GM23338 (cell line): Measurements from ENCODE around the gene CETP. TPM values are rescaled to one million over a fixed set of nuclear protein-coding genes. Genes with fewer than 3 reads are reported as not detected.

Experiments
- ATAC-seq: fragments of 200-7000 bp; cut with Tn5 transposase; 3 replicates; pipeline ENCODE4 v1.9.1; 2020
- DNase-seq: peaks from one replicate; pipeline ENCODE4 v3.0.0-alpha.2; 2015; ENCODE audit warnings: low spot score
- H2AFZ ChIP-seq: fragments of 200-600 bp; sonication (generic); 2 replicates; pipeline ENCODE4 v1.8.0; 2016; ENCODE audit warnings: antibody characterized with exemption, mild to moderate bottlenecking, moderate library complexity
- H3F3A ChIP-seq: fragments of 200-600 bp; sonication (generic); replicated peaks from 2 replicates; pipeline ENCODE4 v1.8.0; 2017; ENCODE audit warnings: antibody characterized with exemption, mixed run types, low read depth
- H3K27ac ChIP-seq: fragments of 200-600 bp; sonication (generic); 2 replicates; pipeline ENCODE4 v1.6.1; 2016; ENCODE audit warnings: low read depth
- H3K27me3 ChIP-seq: fragments of 200-600 bp; sonication (generic); 2 replicates; pipeline ENCODE4 v1.8.0; 2016; ENCODE audit warnings: mild to moderate bottlenecking, mixed run types, moderate library complexity; ENCODE audit not compliant: insufficient read depth
- H3K36me3 ChIP-seq: fragments of 200-600 bp; sonication (generic); 2 replicates; pipeline ENCODE4 v1.8.0; 2016; ENCODE audit warnings: mild to moderate bottlenecking; ENCODE audit not compliant: insufficient read depth
- H3K4me1 ChIP-seq: fragments of 200-600 bp; sonication (generic); 2 replicates; pipeline ENCODE4 v1.8.0; 2016; ENCODE audit warnings: mild to moderate bottlenecking, moderate library complexity; ENCODE audit not compliant: insufficient read depth
- H3K4me2 ChIP-seq: fragments of 200-600 bp; sonication (generic); 2 replicates; pipeline ENCODE4 v1.7.1; 2017; ENCODE audit warnings: mixed run types
- H3K4me3 ChIP-seq: fragments of 200-600 bp; sonication (generic); 2 replicates; pipeline ENCODE4 v1.6.1; 2016; ENCODE audit warnings: mixed run types
- H3K79me2 ChIP-seq: fragments of 200-600 bp; sonication (generic); replicated peaks from 2 replicates; pipeline ENCODE4 v1.8.0; 2017; ENCODE audit warnings: mild to moderate bottlenecking; ENCODE audit not compliant: insufficient read depth
- H3K9me2 ChIP-seq: fragments of 200-600 bp; sonication (generic); 2 replicates; pipeline ENCODE4 v1.8.0; 2017; ENCODE audit not compliant: insufficient read depth
- H4K20me1 ChIP-seq: fragments of 200-600 bp; sonication (generic); replicated peaks from 2 replicates; pipeline ENCODE4 v1.8.0; 2017; ENCODE audit warnings: mild to moderate bottlenecking; ENCODE audit not compliant: insufficient read depth
- H3K27ac Mint-ChIP-seq: 2 replicates; pipeline ENCODE4 v1.8.0; 2020; ENCODE audit warnings: inconsistent platforms, mild to moderate bottlenecking, moderate library complexity, mixed read lengths
- H3K27me3 Mint-ChIP-seq: 3 replicates; pipeline ENCODE4 v1.8.0; 2022; ENCODE audit warnings: low read depth, mild to moderate bottlenecking, moderate library complexity, mixed read lengths, inconsistent platforms; ENCODE audit not compliant: insufficient read depth, poor library complexity
- H3K36me3 Mint-ChIP-seq: 3 replicates; pipeline ENCODE4 v1.8.0; 2021; ENCODE audit warnings: low read depth, mild to moderate bottlenecking, inconsistent platforms, moderate library complexity, mixed read lengths
- H3K4me1 Mint-ChIP-seq: 3 replicates; pipeline ENCODE4 v1.8.0; 2020; ENCODE audit warnings: mild to moderate bottlenecking, inconsistent platforms, mixed read lengths
- H3K4me3 Mint-ChIP-seq: 3 replicates; pipeline ENCODE4 v1.8.0; 2021; ENCODE audit warnings: moderate library complexity, mild to moderate bottlenecking, inconsistent platforms, mixed read lengths
- H3K9me3 Mint-ChIP-seq: 3 replicates; pipeline ENCODE4 v1.8.0; 2020; ENCODE audit warnings: moderate library complexity, mild to moderate bottlenecking, inconsistent platforms, mixed read lengths
- CREB1 ChIP-seq: fragments of 250-450 bp; sonication (Bioruptor Pico); IDR thresholded peaks from 2 replicates; pipeline ENCODE4 v1.5.0; 2020; ENCODE audit warnings: low read depth, mild to moderate bottlenecking, moderate library complexity
- CTCF ChIP-seq, 2 experiments: fragments of 200-600 bp in 1 of 2; sonication (generic) in 1 of 2; conservative IDR thresholded peaks; 2 replicates each; pipeline versions ENCODE4 v1.5.1 to v1.6.1; 2016 to 2017; ENCODE audit warnings: antibody characterized with exemption in 2 of 2, low read depth in 2 of 2, mild to moderate bottlenecking in 2 of 2, moderate library complexity in 1 of 2
- EZH2 ChIP-seq: fragments of 200-600 bp; sonication (generic); IDR thresholded peaks from one replicate; pipeline ENCODE4 v1.8.0; 2017; ENCODE audit warnings: antibody characterized with exemption, mild to moderate bottlenecking, low read depth; ENCODE audit not compliant: unreplicated experiment
- EZH2phosphoT487 ChIP-seq: fragments of 200-600 bp; sonication (generic); IDR thresholded peaks from one replicate; pipeline ENCODE4 v1.8.1; 2018; ENCODE audit warnings: antibody characterized with exemption; ENCODE audit not compliant: unreplicated experiment
- JUNB ChIP-seq: IDR thresholded peaks from one replicate; pipeline ENCODE4 v1.6.1; 2016; ENCODE audit warnings: antibody characterized with exemption; ENCODE audit not compliant: unreplicated experiment
- NANOG ChIP-seq: IDR thresholded peaks from 2 replicates; pipeline ENCODE4 v1.6.1; 2016; ENCODE audit warnings: antibody characterized with exemption, borderline replicate concordance
- POLR2AphosphoS5 ChIP-seq: IDR thresholded peaks from 2 replicates; pipeline ENCODE4 v1.6.1; 2016; ENCODE audit warnings: antibody characterized with exemption, low read depth
- STAT1 ChIP-seq: IDR thresholded peaks from one replicate; pipeline ENCODE4 v1.6.1; 2016; ENCODE audit warnings: antibody characterized with exemption; ENCODE audit not compliant: unreplicated experiment
- ZNF114 ChIP-seq: fragments of 250-450 bp; sonication (Bioruptor Pico); IDR thresholded peaks from 2 replicates; pipeline ENCODE4 v1.5.0; 2020; ENCODE audit warnings: mild to moderate bottlenecking, moderate library complexity
- ZNF331 ChIP-seq: fragments of 250-450 bp; sonication (Bioruptor Pico); IDR thresholded peaks from 2 replicates; pipeline ENCODE4 v1.5.0; 2020; ENCODE audit warnings: low read depth, mild to moderate bottlenecking, moderate library complexity
- polyA plus RNA-seq: library from polyadenylated mRNA; unstranded; fragments of >200 nt; fragmentation: Nextera tagmentation; extraction: Ambion mirVana; gene quantifications from 2 replicates; pipeline ENCODE4 v1.2.1, GENCODE V29; 2016
- total RNA-seq: library from RNA; depleted of rRNA; stranded (reverse); fragments of >200 nt; shearing (Covaris generic); gene quantifications from 2 replicates; pipeline ENCODE4 v1.2.3, GENCODE V29; 2014
- TF ChIP-seq, protein P1 (sequence below): fragments of 250-450 bp; sonication (Bioruptor Pico); IDR thresholded peaks from 2 replicates; pipeline ENCODE4 v1.5.0; 2020; ENCODE audit warnings: mild to moderate bottlenecking, moderate library complexity
- TF ChIP-seq, protein P2 (sequence below): IDR thresholded peaks from one replicate; pipeline ENCODE4 v1.6.1; 2018; ENCODE audit warnings: antibody characterized with exemption; ENCODE audit not compliant: unreplicated experiment

CETP gene
- total and polyA plus RNA-seq, 2 experiments from 2014 or later = not detected

DNA sequence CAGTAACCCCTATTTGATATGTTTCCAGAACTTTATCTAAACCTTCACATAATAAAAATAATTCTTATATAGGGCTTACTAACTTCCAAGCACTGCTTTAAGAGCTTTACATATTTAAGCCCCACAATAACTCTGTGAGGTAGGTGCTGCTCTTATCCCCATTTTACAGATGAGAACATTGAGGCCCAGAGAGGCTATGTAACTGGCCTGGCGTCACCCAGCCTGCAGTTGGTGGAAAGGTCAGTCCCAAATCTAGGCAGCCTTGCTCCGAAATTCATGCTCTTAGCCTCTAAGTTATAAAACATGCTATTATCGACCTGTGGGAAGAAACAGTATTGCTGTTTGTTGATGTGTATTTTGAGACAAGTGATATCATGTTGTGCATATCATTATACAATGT is 36.6 kb downstream of the CETP start:
- no peak overlapping the region for H3K4me3 ChIP-seq
- no peak overlapping the region for H3K4me2 ChIP-seq
- no peaks in the 10 kb centered on the region for H3K36me3 ChIP-seq
- DNase-seq = no peak
- no peaks in the 10 kb centered on the region; the same call in 1 of the 2 replicates for H3K4me1 ChIP-seq
- no peaks in the 10 kb centered on the region for H3K9me2 ChIP-seq
- no peak for ATAC-seq
- Mint-ChIP-seq H3K27me3 (peaks cover 11% of the 10 kb centered on the region), H3K4me3 (no peak overlapping the region), H3K27ac (no peak overlapping the region), H3K4me1 (no peaks in the 10 kb centered on the region; the same call in 1 of the 3 replicates), H3K36me3 (no peaks in the 10 kb centered on the region), H3K9me3 (no peaks in the 10 kb centered on the region)
- no peaks in the 10 kb centered on the region for H3K27me3 ChIP-seq
- H3K27ac ChIP-seq = no peak overlapping the region
- no peaks in the 10 kb centered on the region for H3F3A ChIP-seq
- no peak overlapping the region for H2AFZ ChIP-seq
- no peaks in the 10 kb centered on the region for H3K79me2 ChIP-seq
- no peaks in the 10 kb centered on the region for H4K20me1 ChIP-seq
- TF ChIP-seq CREB1 (CRISPR knock-in tag) = no peak

DNA sequence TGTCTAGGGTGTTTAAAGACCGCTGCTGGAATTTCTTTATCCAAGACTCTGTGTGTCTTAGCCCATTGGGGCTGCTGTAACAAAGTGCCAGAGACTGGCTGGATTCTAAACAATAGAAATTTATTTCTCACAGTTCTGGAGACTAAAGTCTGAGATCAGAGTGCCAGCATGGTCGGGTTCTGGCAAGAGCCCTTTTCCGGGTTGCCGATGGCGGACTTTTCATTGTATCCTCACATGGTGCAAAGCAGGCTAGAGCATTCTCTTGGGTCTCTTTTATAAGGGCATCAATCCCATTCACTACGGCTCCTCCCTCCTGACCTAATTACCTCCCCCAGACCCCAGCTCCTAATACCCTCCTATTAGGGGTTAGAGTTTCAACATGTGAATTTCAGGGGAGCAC is 37.1 kb downstream of the CETP start:
- no peaks in the 10 kb centered on the region for H3K36me3 ChIP-seq
- Mint-ChIP-seq H3K4me3 (no peak overlapping the region), H3K36me3 (no peaks in the 10 kb centered on the region), H3K27ac (no peak overlapping the region), H3K9me3 (no peaks in the 10 kb centered on the region), H3K4me1 (peaks cover 2% of the 10 kb centered on the region), H3K27me3 (peaks cover 10% of the 10 kb centered on the region)
- no peaks in the 10 kb centered on the region for H3K79me2 ChIP-seq
- H4K20me1 ChIP-seq = no peaks in the 10 kb centered on the region
- DNase-seq (no peak), ATAC-seq (no peak)
- H3K4me2 ChIP-seq = no peak overlapping the region
- H3F3A ChIP-seq = no peaks in the 10 kb centered on the region
- TF ChIP-seq JUNB (no peak), CTCF (conservative IDR thresholded peaks at IDR 0.05; ENCODE audit: low read depth in 2 of 2) (no peak), NANOG (no peak), STAT1 (no peak), ZNF331 (no peak), CREB1 (CRISPR knock-in tag) (no peak), ZNF114 (no peak), EZH2phosphoT487 (no peak), POLR2AphosphoS5 (no peak), EZH2 (no peak)
- TF ChIP-seq, protein P1, sequence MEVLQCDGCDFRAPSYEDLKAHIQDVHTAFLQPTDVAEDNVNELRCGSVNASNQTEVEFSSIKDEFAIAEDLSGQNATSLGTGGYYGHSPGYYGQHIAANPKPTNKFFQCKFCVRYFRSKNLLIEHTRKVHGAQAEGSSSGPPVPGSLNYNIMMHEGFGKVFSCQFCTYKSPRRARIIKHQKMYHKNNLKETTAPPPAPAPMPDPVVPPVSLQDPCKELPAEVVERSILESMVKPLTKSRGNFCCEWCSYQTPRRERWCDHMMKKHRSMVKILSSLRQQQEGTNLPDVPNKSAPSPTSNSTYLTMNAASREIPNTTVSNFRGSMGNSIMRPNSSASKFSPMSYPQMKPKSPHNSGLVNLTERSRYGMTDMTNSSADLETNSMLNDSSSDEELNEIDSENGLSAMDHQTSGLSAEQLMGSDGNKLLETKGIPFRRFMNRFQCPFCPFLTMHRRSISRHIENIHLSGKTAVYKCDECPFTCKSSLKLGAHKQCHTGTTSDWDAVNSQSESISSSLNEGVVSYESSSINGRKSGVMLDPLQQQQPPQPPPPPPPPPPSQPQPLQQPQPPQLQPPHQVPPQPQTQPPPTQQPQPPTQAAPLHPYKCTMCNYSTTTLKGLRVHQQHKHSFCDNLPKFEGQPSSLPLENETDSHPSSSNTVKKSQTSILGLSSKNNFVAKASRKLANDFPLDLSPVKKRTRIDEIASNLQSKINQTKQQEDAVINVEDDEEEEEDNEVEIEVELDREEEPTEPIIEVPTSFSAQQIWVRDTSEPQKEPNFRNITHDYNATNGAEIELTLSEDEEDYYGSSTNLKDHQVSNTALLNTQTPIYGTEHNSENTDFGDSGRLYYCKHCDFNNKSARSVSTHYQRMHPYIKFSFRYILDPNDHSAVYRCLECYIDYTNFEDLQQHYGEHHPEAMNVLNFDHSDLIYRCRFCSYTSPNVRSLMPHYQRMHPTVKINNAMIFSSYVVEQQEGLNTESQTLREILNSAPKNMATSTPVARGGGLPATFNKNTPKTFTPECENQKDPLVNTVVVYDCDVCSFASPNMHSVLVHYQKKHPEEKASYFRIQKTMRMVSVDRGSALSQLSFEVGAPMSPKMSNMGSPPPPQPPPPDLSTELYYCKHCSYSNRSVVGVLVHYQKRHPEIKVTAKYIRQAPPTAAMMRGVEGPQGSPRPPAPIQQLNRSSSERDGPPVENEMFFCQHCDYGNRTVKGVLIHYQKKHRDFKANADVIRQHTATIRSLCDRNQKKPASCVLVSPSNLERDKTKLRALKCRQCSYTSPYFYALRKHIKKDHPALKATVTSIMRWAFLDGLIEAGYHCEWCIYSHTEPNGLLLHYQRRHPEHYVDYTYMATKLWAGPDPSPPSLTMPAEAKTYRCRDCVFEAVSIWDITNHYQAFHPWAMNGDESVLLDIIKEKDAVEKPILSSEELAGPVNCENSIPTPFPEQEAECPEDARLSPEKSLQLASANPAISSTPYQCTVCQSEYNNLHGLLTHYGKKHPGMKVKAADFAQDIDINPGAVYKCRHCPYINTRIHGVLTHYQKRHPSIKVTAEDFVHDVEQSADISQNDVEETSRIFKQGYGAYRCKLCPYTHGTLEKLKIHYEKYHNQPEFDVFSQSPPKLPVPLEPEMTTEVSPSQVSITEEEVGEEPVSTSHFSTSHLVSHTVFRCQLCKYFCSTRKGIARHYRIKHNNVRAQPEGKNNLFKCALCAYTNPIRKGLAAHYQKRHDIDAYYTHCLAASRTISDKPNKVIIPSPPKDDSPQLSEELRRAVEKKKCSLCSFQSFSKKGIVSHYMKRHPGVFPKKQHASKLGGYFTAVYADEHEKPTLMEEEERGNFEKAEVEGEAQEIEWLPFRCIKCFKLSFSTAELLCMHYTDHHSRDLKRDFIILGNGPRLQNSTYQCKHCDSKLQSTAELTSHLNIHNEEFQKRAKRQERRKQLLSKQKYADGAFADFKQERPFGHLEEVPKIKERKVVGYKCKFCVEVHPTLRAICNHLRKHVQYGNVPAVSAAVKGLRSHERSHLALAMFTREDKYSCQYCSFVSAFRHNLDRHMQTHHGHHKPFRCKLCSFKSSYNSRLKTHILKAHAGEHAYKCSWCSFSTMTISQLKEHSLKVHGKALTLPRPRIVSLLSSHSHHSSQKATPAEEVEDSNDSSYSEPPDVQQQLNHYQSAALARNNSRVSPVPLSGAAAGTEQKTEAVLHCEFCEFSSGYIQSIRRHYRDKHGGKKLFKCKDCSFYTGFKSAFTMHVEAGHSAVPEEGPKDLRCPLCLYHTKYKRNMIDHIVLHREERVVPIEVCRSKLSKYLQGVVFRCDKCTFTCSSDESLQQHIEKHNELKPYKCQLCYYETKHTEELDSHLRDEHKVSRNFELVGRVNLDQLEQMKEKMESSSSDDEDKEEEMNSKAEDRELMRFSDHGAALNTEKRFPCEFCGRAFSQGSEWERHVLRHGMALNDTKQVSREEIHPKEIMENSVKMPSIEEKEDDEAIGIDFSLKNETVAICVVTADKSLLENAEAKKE (CRISPR knock-in tag) = no peak
- TF ChIP-seq, protein P2, sequence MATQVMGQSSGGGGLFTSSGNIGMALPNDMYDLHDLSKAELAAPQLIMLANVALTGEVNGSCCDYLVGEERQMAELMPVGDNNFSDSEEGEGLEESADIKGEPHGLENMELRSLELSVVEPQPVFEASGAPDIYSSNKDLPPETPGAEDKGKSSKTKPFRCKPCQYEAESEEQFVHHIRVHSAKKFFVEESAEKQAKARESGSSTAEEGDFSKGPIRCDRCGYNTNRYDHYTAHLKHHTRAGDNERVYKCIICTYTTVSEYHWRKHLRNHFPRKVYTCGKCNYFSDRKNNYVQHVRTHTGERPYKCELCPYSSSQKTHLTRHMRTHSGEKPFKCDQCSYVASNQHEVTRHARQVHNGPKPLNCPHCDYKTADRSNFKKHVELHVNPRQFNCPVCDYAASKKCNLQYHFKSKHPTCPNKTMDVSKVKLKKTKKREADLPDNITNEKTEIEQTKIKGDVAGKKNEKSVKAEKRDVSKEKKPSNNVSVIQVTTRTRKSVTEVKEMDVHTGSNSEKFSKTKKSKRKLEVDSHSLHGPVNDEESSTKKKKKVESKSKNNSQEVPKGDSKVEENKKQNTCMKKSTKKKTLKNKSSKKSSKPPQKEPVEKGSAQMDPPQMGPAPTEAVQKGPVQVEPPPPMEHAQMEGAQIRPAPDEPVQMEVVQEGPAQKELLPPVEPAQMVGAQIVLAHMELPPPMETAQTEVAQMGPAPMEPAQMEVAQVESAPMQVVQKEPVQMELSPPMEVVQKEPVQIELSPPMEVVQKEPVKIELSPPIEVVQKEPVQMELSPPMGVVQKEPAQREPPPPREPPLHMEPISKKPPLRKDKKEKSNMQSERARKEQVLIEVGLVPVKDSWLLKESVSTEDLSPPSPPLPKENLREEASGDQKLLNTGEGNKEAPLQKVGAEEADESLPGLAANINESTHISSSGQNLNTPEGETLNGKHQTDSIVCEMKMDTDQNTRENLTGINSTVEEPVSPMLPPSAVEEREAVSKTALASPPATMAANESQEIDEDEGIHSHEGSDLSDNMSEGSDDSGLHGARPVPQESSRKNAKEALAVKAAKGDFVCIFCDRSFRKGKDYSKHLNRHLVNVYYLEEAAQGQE = no peak
- no peaks in the 10 kb centered on the region for H3K9me2 ChIP-seq
- no peak overlapping the region; the same call in 1 of the 2 replicates for H2AFZ ChIP-seq
- no peak overlapping the region for H3K27ac ChIP-seq
- H3K4me1 ChIP-seq = peaks cover 1% of the 10 kb centered on the region; the same call in 1 of the 2 replicates
- no peaks in the 10 kb centered on the region for H3K27me3 ChIP-seq
- no peak overlapping the region for H3K4me3 ChIP-seq
